H7 (cell line): ENCODE data around the gene DOCK4. TPM values are rescaled to one million over a fixed set of nuclear protein-coding genes. Genes with fewer than 3 reads are reported as not detected.
"Not testable (repeated sequence)": the region's sequence is repeated elsewhere in the genome, so short reads cannot be mapped to it uniquely, and the experiment has no call there.

ENCODE experiments used
- DNase-seq: peaks from one replicate; pipeline ENCODE4 v3.0.0; 2012
- H3K27me3 ChIP-seq: 2 replicates; pipeline ENCODE4 v1.6.0; 2011; ENCODE audit warnings: mild to moderate bottlenecking, low read length; ENCODE audit not compliant: control insufficient read depth, insufficient read depth
- H3K36me3 ChIP-seq: replicated peaks from 2 replicates; pipeline ENCODE4 v1.5.1; 2011; ENCODE audit warnings: low read length; ENCODE audit not compliant: control insufficient read depth, insufficient read depth
- H3K4me3 ChIP-seq: 2 replicates; pipeline ENCODE4 v1.5.1; 2011; ENCODE audit warnings: low read depth, mild to moderate bottlenecking, control low read depth, low read length, moderate library complexity; ENCODE audit not compliant: insufficient read depth
- total RNA-seq: library from RNA; depleted of rRNA; stranded (reverse); fragments of >200 nt; shearing (Covaris generic); gene quantifications from 2 replicates; pipeline ENCODE4 v1.2.3, GENCODE V29; 2014

The DOCK4 gene
- total RNA-seq, 1 experiment from 2014 or later = 16.1 TPM

DNA sequence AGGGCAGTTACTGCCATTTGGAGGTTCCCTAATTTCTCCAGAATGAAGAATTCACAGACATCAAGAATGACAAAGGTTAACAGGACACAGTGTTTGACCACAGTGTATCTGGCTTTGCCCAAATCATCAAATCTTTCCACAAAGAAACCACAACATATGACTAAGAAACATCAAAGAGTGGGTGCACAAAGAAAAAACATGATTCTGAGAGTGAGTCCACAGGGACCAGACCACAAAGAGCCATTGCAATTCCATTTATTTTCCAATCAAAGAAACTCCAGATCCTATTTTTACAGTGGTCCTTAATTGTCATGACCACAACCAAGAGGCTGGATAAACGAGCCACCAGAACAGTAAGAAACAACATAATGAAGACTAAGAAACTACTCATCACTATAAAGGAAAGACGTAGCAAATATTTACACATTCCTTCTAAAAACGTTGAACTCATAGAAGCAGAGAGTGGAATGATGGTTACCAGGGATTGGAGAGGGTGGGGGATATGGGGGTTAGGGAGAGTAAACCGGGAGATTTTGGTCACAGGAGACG is 286.5 kb downstream of the DOCK4 start:
- no peaks in the 10 kb centered on the region for H3K27me3 ChIP-seq
- no peaks in the 10 kb centered on the region for H3K36me3 ChIP-seq
- DNase-seq = no peak
- H3K4me3 ChIP-seq = no peak overlapping the region

DNA sequence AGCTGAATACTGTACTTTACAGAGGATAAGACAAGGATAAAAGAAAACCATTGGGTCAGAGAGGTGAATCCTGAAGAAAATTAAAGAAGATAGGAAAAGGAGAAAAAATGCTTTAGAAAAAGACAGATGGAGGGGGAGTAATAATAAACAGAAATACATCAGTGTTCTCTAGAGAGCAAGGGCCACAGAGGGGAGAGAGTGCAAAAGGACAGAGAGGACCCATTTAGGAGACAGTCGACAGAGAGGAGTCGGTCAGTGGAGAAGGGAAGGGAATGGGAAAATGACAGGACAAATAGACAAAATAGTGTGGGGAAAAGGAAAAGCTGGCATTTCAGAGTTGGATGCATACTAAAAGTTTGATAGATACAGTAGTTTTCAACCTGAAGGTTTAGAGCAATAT is 287.0 kb downstream of the DOCK4 start:
- no peak for DNase-seq
- Histone ChIP-seq H3K36me3 (no peaks in the 10 kb centered on the region), H3K4me3 (no peak overlapping the region), H3K27me3 (no peaks in the 10 kb centered on the region)

DNA sequence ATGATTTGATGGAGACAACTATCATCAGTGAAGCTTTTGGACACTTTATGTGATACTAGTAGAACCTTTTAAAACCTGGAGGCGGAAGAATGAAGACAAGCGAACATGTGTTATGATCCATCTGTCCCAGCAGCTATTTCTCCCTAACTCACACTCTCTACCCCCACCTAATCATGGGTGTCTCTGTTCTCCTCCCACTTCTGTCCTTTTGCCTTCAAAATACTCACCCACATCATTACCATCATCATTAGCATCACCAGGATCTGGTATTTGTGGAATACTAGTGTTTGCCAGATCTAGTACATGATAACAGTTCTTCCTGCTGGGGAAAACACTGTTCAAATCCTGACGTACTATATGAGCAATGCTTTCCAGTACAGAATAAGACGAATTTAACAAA is 287.7 kb downstream of the DOCK4 start:
- Histone ChIP-seq H3K27me3 (no peaks in the 10 kb centered on the region), H3K4me3 (no peak overlapping the region), H3K36me3 (no peaks in the 10 kb centered on the region)
- no peak for DNase-seq

DNA sequence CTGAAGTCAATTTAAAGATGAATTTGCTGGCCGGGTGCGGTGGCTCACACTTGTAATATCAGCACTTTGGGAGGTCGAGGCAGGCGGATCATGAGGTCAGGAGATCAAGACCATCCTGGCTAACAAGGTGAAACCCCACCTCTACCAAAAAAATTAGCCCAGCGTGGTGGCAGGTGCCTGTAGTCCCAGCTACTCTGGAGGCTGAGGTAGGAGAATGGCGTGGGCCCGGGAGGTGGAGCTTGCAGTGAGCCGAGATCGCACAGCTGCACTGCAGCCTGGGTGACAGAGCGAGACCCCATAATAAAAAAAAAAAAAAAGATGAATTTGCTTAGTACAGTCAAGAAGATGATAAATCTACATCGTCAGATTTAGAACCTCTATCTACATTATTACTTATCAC is 288.8 kb downstream of the DOCK4 start:
- not testable (repeated sequence) for DNase-seq, H3K27me3 ChIP-seq, H3K4me3 ChIP-seq, H3K36me3 ChIP-seq

DNA sequence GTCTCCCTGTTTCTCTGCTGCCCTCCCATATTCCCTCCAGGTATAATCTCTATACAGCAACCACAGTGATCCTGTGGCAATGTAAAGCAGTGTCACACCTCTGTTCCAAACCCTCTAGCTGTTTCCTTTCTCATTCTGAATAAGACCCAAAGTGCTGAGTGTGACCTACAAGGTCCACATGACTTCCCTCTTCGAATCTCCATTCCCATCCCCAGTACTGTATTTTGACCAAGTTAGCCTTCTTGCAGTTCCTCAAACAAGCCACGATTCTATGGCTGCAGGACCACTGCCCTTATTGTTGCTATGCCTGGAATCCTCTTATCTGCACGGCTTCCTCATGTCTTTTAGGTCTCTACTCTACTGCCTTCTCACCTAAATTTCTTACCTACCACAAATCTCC is 291.9 kb downstream of the DOCK4 start:
- no peak for DNase-seq
- Histone ChIP-seq H3K36me3 (no peaks in the 10 kb centered on the region), H3K27me3 (no peaks in the 10 kb centered on the region), H3K4me3 (no peak overlapping the region)

DNA sequence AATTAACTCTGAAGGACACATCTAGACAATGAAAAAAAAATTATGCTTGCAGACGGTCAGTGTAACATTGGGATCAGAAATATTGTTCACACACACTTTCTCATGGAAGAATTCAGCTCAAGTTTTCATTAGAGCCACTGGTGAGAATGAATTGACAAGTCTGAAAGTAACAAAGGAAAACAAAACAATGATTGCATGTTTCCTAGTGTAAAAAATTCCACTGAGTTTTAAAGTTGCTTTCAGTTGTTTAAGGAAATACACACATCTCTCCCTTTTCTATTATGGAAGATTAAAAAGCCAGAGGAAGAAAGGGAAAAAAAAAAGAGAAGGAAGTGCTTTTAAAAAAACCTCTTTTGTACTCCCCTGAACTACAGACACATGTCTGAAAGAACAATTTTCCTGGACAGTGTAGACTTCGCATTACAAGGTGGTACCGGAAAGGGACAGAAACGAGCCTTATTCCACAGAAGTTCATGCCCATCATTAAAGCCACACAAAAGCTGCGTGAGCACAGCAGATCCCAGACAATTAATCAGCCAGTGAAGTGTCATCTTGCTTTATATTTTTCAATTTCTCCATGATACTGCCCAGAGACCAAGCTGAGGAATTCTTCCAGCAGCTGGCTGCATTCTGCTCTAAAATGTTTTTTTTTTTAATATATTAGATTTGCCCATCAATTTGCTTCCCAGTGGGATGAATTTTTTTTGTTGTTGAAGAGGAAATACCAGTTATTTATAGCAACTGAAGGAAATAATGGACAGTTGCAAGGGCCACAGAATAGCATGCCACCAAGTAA is 294.8 kb downstream of the DOCK4 start:
- H3K27me3 ChIP-seq = no peaks in the 10 kb centered on the region
- H3K4me3 ChIP-seq = no peak overlapping the region
- no peaks in the 10 kb centered on the region for H3K36me3 ChIP-seq
- DNase-seq = no peak

DNA sequence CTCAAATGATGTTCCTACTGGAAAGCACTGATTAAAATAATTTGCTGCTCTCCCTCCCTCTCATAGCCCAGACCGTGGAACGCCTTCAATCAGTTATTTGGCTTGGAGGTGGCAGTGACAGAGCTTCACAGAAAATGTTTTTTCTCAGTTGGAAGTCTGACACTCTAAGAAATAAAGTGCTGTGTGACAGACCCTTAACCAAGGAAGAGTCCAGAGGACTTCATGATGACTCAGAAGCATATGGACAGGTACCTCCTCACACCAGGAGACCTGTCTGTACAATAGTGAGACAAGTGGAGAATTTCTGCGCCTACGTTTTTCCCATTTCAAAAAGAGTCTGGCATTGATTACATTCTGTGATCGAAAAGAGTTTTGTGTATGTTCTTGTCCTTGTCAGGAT is 295.5 kb downstream of the DOCK4 start:
- Histone ChIP-seq H3K4me3 (no peak overlapping the region), H3K27me3 (no peaks in the 10 kb centered on the region), H3K36me3 (no peaks in the 10 kb centered on the region)
- no peak for DNase-seq

DNA sequence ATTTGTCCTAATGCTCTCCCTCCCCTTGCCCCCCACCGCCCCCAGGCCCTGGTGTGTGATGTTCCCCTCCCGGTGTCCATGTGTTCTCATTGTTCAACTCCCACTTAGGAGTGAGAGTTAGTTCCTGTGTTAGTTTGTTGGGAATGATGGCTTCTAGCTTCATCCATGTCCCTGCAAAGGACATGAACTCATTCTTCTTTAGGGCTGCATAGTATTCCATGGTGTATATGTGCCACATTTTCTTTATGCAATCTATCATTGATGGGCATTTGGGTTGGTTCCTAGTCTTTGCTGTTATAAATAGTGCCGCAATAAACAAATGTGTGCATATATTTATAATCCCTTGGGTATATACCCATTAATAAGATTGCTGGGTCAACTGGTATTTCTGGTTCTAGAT is 297.5 kb downstream of the DOCK4 start:
- not testable (repeated sequence) for H3K27me3 ChIP-seq, DNase-seq, H3K4me3 ChIP-seq, H3K36me3 ChIP-seq

DNA sequence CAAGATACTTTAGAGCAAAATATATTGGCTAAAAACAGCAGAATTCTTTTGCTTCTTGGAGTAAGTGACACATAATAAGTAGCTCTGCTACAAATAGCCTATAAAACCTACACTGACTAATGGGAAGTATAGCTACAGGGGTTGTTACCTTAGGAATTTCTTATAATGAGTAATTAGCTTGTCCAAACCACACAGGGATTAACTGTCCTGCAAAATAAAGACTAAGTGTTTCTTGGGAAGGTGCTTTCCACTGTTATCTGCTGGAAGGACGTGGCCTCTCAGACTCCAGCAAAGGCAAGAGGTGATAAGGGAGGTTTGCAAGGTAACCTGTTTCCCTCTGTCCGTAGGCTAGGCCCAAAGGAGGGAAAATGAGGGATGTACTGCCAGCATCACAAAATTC is 302.4 kb downstream of the DOCK4 start:
- Histone ChIP-seq H3K36me3 (no peaks in the 10 kb centered on the region), H3K4me3 (no peak overlapping the region), H3K27me3 (no peaks in the 10 kb centered on the region)
- DNase-seq = no peak

DNA sequence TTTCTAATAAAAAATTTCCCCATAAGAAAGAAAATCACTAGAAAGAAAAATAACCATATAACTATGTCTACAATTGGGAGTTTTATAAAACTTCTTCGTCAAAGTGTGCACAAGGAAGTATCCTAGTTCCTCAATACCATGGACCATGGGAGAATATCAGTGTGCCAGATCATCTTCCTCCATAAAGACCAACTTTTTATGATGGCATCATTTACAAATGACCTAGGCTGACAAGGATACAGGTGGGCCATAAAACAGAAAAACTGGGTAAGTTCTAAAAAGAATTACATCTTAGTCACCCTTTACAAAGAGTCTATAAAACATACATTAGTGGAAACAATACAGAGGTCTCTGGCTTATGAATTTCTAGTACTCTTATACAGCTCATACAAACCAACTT is 303.2 kb downstream of the DOCK4 start:
- no peak overlapping the region for H3K4me3 ChIP-seq
- no peaks in the 10 kb centered on the region for H3K36me3 ChIP-seq
- DNase-seq = no peak
- no peaks in the 10 kb centered on the region for H3K27me3 ChIP-seq

DNA sequence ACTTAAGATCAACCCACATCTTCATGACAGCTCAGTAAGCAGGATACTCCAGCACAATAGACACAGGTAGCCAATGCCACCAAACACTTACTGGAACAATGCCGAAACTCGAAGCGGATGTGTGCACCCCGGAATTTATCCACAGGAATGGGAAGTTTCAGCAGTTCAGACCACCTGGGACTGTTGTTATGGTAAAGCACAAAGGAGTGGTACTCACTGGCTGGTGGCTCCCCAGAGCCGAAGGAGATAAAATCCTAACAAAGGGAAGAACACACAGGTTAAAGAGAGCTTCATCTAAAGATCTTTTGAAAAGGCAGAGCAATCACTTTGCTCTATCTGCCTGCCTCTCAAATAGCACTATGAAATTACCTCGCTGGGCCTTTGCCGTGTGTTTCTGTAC is 305.9 kb downstream of the DOCK4 start:
- no peak overlapping the region for H3K4me3 ChIP-seq
- H3K27me3 ChIP-seq = no peaks in the 10 kb centered on the region
- no peak for DNase-seq
- H3K36me3 ChIP-seq = no peaks in the 10 kb centered on the region

DNA sequence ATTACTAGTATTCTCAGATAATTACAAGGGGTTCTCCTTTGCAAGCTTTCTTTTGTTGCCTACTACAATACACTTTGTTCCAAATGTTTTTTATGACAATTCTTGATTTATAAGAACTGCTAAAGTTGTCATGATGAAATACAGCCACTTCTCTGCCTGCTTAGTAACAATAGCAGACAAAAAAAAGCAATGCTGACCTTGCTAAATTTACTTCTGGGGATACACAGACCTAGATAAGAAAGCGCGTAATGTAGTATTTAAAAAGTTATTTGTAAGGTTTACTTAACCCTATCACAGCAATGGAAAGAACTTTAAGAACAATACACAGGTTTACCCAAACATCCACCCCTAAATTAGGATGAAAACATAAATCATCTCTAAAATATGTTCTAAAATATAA is 311.1 kb downstream of the DOCK4 start:
- H3K36me3 ChIP-seq = no peaks in the 10 kb centered on the region
- H3K4me3 ChIP-seq = no peak overlapping the region
- no peaks in the 10 kb centered on the region for H3K27me3 ChIP-seq
- DNase-seq = no peak

DNA sequence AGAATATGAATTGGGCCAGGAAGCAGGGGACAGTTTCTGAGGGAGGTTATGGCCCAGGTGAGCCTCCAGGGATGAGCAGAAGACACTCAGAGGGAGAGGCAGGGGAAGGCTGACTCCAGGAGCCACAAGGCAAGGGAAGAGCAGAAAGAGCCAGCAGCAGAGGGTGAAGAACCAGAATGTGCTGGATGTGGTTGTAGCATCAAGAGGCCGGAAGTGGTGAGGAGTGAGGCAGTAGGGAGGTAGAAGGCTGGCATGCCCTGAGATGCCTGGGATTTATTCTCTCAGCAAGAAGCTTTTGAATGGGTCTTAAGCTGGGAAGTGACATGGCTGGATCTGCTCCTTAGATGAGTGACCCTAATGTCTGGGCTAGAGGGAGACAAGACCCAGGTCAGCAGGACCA is 311.7 kb downstream of the DOCK4 start:
- Histone ChIP-seq H3K4me3 (no peak overlapping the region), H3K36me3 (no peaks in the 10 kb centered on the region), H3K27me3 (no peaks in the 10 kb centered on the region)
- no peak for DNase-seq

DNA sequence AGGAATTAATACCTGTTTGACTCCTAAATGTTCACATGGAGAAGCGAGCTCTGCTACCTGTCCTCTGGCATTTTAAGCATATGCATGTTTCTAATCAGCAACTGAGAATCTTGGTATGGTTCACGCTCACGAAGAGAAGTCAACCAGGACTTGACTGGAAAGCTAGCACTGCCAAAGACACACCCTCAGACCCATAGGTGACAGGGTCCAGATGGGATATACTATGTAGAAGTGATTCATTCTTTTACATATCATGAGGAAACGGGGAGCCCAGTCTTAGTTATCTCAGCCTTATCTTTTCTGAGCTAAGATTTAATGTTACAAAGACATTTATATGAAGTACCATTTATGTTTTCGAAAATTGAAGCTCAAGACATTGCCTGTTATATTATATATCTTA is 313.0 kb downstream of the DOCK4 start:
- H3K36me3 ChIP-seq = no peaks in the 10 kb centered on the region

DNA sequence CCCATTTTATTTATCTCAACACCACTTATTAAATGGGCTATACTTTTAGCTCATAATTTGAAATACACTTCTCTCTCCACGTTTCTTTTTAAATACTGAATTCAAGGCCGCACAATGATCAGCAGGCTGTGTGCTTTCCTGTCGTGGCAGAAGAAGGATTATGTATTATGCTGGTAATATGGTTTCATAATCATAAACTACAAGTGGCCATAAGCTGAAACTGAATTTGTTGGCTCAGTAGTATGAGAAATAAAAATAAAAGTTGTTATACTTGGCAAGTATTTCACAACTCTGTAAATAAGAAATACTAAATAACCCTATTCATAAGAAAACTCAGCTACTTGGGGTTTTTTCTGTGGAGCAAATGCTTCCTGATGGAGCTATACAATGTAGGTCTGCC is 313.6 kb downstream of the DOCK4 start:
- no peaks in the 10 kb centered on the region for H3K27me3 ChIP-seq
- no peak for DNase-seq
- H3K36me3 ChIP-seq = no peaks in the 10 kb centered on the region
- no peak overlapping the region for H3K4me3 ChIP-seq

More for the DNA sequence above, 313.0 kb downstream of the DOCK4 start:
- Histone ChIP-seq H3K4me3 (no peak overlapping the region), H3K27me3 (no peaks in the 10 kb centered on the region)
- no peak for DNase-seq

DNA sequence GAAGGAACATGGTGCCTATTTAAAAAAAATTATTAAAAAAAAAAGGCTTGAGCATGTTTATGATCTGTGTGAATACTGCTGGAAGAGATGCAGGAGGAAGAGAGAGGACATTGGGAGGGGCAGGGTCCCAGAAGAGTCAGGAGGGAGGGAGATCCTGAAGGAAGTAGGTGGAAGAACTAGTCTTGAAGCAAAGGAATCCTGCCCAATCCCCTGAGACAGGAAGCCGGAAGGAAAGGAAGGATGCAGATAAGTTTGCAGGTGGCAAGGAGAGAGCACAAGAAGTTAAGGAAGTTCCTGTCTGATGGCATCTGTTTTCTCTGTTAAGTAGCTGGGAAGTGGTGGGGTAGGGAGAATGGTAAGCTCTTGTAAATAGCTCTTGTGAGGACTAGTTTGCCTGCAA is 318.5 kb downstream of the DOCK4 start:
- DNase-seq = no peak
- Histone ChIP-seq H3K4me3 (no peak overlapping the region), H3K36me3 (no peaks in the 10 kb centered on the region), H3K27me3 (no peaks in the 10 kb centered on the region)
